GM21526 (cell line): Measurements from ENCODE around the gene OR9A4.

Experiments used
- ATAC-seq: cut with Tn5 transposase; IDR thresholded peaks from one replicate; pipeline ENCODE4 v1.9.1; 2021; ENCODE audit warnings: moderate library complexity; ENCODE audit not compliant: unreplicated experiment, low FRiP score

The OR9A4 gene

DNA sequence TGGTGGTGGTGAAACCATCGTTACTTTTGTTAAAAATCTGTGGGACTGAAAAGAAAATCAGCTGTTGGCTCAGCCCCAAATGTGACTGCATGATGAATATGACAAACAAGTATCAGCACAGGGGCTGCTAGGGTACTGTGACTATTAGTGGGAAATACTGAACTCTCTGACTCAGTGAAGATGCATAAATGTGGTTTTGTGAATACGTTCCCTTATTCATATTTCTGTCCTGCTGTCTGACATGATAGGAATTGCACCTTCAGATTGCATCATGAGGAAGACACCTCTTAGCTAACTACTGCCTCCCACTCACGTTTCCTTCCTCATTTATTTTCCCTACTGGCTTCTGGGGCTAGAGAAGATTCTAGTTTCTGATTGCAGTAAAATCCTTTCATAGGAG lies 29.2 kb downstream of the OR9A4 start:
- ATAC-seq, result no peak

DNA sequence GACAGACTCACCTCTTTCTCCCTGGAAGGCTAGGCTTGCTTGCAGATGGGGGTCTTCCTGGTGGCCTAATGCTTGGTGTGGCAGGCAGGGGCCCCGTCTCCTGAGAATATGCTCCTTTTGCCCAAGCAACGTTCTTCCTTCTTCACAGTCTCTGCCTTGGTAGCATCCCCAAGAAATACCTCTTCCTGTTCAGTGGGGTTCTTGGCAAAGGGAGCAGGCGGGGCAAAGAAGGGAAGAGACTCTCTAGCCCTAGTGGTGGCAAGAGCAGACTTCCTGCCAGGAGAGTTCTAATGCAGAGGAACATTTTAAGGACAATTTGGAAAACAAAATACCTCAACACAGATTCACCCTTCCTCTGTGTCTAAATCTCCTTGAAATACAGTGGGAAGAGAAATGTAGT lies 30.6 kb downstream of the OR9A4 start, which contains the start of gene CLEC5A:
TSS of gene CLEC5A (minus strand) at position 179 of the 400 bp plus-strand sequence. CDS start 682 bp downstream, outside the sequence.
- ATAC-seq, result no peak

DNA sequence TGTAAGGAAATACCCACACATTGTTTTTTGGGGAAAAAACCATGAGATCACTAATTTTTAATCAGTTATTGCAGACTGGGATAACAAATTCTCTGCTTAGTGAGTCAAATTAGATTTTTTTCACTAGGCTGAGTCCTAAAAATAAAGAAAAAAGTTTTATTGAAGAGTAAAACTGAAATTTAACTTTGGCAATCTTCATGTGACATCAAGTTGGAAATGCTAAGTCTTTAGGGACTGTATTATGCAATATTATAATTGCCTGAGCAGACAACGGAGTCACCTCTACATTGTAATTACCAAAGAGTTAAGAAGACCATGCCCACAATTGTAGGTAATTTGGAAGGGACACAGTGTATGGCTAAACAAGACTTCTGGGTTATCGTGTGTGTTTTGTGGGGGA lies 32.8 kb downstream of the OR9A4 start:
- no peak for ATAC-seq

DNA sequence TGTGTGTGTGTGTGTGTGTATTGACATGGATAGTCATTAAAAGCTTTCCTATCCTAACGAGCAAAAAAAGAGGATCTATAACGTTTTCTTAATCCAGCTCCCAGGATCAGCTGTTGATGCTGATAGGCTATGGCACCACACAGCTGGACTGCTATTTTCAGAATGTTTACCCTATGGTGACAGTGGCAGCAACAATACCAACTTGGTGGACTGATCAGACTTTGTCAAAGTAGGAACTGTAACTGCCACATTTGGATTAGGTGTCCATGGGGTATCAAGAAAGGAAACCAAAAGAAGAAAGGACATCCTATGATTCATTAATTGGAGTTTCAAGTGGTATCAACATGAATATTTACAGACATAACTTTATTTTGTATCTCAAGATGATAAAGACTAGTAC lies 33.3 kb downstream of the OR9A4 start:
- ATAC-seq, result no peak

DNA sequence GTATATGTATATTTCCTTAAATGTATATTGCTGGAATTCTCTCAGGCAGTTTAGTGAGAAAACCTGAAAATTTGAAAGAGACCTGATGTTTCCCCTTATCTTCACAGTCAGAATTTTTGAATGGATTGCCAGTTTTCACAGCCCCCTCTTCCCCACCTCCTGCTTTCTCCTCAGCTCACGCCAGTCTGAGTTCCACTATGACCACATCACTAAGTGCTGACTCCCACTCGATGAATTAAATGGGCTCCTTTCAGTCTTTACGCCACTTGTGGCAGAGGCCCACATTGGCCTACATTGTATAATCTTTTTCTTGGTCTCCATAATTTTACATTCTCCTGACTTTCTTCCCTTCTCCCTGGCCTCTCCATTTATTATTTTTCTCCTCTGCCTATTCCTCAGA lies 33.7 kb downstream of the OR9A4 start:
- ATAC-seq, result no peak

DNA sequence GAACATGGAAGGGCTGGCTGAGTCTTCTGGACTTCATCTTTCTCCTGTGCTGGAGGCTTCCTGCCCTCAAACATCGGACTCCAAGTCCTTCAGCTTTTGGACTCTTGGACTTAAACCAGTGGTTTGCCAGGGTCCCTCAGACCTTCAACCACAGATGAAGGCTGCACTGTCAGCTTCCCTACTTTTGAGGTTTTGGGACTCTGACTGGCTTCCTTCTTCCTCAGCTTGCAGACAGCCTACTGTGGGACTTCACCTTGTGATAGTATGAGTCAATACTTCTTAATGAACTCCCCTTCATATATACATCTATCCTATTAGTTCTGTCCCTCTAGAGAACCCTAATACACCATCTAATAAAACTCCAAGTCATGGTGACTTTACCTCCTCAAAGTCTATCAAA lies 34.6 kb downstream of the OR9A4 start:
- no peak for ATAC-seq

DNA sequence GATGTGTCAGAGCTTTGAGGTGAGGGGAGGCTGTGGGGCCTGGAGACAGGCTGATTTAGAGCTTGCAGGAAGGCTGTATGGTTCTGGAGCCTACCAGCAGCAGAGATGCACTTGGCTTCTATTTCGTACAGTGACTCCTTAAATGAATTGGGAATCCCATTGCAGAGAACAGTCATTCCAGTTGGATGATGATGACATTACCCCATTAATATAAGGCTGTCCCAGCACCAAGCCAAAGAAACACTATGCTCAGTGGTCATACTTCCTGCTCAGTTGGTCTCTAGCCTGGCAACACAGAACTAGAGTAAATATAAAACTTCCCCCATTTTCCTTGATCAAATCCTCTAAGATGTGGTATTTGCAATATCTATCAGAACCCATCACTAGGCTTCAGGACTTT lies 36.3 kb downstream of the OR9A4 start:
- no peak for ATAC-seq

DNA sequence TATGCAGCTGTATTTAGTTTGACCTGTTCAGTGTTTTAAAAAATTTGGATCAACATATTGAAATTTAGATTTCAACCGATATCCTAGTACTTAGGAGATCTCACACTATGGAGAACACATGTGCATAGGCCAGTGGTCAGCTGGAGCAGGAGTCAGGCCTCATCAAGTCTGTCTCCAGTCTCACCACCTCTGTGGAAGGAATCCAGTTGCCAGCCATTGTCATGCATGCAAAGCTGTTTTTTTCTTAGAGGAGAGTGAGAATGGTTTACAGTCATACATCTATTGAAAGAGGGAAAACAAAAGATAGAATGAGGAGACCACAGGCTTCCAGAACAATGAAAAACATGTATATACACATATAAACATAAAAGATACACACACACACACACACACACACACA lies 38.1 kb downstream of the OR9A4 start:
- no peak for ATAC-seq

DNA sequence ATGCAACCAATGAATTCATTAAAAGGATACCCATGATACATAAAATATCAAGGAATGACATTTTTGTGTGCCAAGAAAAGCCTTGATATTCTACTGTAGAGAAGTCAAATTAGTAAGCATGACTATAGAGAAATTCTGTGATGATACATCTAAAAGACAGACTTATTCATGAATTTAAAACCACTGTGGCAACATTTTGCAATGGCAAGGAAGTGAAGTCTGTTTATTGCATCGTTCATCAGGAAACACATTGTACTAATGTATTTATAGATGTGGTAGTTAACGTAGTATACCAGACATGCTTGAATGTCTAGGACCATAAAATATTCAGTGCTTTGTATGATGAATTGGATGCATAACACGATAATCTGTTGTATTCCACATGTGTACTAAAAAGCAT lies 39.9 kb downstream of the OR9A4 start:
- ATAC-seq, result no peak

DNA sequence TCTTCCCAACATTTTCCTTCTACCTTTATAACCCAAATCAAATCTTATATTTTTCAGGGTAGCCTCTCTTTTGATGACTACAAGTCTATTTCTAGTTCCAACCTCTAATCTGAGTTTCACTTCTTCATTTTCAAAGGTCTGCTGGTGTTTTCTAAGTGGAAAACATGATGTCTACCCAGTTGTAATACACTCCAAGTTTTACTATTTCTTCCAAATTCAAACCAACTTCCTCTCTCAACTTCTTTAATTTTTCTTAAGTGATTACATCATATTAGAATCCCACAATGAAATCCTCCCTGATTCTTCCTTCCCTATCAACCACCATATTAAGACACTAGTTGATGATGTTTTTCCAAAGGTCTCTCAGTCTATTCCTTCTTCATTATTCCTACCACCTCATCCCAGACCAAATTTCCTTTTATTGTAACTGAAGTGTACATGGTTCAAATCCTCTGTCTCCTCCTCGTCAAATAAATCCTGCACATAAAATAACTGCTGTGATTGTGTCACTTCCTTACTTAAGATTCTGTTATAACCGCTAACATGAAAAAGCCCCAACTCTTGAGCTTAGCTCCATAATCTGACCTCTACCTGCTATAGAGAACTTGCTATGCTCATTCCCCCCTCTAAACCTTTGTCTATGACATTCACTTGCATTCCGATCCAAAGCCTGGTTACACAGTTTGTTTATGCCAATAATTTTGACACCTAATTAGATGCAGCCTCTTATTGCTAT lies 44.7 kb downstream of the OR9A4 start:
- peak; percentile 96 for ATAC-seq
